ENCODE measurements around the gene WNT11. TPM values are rescaled to one million over a fixed set of nuclear protein-coding genes. Genes with fewer than 3 reads are reported as not detected.

Gene WNT11
- total and polyA plus RNA-seq, 2 of the 13 experiments (the other 11 are each of a cell fraction or from before 2014, with no cell fraction given), result 0.34 to 0.66 TPM

DNA sequence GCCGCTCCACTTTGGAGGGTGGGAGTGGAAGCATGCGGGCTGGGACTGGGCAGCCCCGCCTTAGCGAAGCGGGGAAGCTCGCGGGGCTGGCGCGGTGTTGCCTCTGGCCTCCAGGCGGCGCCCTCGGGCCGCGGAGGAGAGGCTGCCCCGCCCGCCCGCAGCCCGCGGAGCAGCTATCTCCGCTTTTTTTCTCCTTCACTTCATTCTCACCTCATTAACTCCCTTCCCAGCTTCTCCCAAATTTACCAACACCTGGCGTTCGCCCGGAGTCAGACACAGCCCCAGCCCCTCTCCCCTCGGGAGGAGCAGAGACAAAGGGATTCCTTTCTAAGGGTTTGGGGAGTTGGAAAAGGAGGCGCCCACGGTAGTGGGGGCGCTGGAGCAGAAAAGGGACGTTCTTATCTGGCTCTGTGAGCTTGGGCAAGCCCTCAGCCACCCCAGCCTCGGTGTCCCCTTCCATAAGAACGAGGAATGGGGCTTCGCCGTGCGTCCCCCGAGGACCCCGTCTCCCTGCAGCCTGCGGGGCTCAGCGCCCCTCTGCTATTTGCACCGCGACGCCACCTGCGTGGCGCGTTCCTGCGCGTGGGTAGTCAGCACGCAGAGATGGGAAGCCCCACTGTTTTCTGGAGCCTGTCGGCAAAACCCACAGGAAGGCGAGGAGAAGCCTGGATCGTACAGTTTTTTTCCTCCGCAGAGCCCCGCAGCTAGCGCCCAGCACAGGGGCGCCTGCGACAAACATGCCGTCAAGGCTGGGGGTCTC is 1.5 kb upstream of the WNT11 start:
- intact Hi-C loops (cut with micrococcal nuclease; ENCODE audit: unreplicated experiment) (loop anchor here (2.0 kb wide), 1 partner anchor 311 kb away; no protein-coding TSS in a partner anchor), in situ Hi-C loops (cut with HindIII; ENCODE audit: extremely low pct_ligation_motif_present, low pct_unique_long_range_greater_than_20kb) (loop anchor here (10.0 kb wide), 1 partner anchor 63 kb away; no protein-coding TSS in a partner anchor)
- Histone ChIP-seq H3K4me1 (ENCODE audit: insufficient read depth, low read length) (peaks cover 42% of the 10 kb centered on the region), H4K20me1 (ENCODE audit: insufficient read depth, low read length) (peaks cover 3% of the 10 kb centered on the region; the same call in 1 of the 2 replicates), H3K9ac (ENCODE audit: insufficient read depth, low read depth, low read length) (peak overlapping the region; percentile 35; the same call in 1 of the 2 replicates), H3K79me2 (ENCODE audit: insufficient read depth, low read length) (no peaks in the 10 kb centered on the region), H3K9me3 (ENCODE audit: low read length) (no peaks in the 10 kb centered on the region), H3K27ac (ENCODE audit: extremely low read length, insufficient read depth, low read length) (no peak overlapping the region), H3K4me3 (replicated peaks in 1 of 3; ENCODE audit: insufficient read depth in 1 of 3, low read depth in 2 of 3, low read length in 3 of 3) (peak overlapping the region; percentile 61 to 75 (median 70)), H2AFZ (ENCODE audit: low read length) (peak overlapping the region; percentile 48), H3K4me2 (ENCODE audit: low read depth, low read length) (peak overlapping the region; percentile 95), H3K36me3 (replicated peaks in 1 of 2; ENCODE audit: control insufficient read depth in 1 of 2, insufficient read depth in 2 of 2, low read length in 2 of 2) (no peaks in the 10 kb centered on the region), H3K27me3 (ENCODE audit: control insufficient read depth in 1 of 2, insufficient read depth in 2 of 2, low read length in 2 of 2) (peaks cover 14 to 27% of the 10 kb centered on the region in 2 experiments)
- no TSS peak for BruUV-seq (replicated peaks)
- CTCF ChIA-PET (ENCODE audit: low intra/inter-chr PET ratio, low total read pairs), result interaction anchor here (1.1 to 3.1 kb wide), 5 partner anchors 27 to 311 kb away, joined by 3 to 47 read pairs (median 5); no protein-coding TSS in a partner anchor
- ATAC-seq (peak; percentile 53), DNase-seq (ENCODE audit: low spot score) (peak; percentile 42), FAIRE-seq (no peak)
- POLR2A ChIA-PET, result interaction anchor here (1.5 to 4.8 kb wide), 2 partner anchors 27 to 32 kb away, joined by 3 to 35 read pairs; no protein-coding TSS in a partner anchor
- 9% methylated on average over 23 of the region's 55 CpGs for WGBS (ENCODE audit: low lambda C conversion rate)
- TF ChIP-seq ZNF782 (CRISPR knock-in tag; IDR thresholded peaks at IDR 0.05; ENCODE audit: borderline replicate concordance), result 0 out of 2 replicates have a peak, but pooled peaks have one; percentile 25
- TF ChIP-seq LCORL (IDR thresholded peaks at IDR 0.05), result no peak
- peak; percentile 66 for TF ChIP-seq LCORL (CRISPR knock-in tag; IDR thresholded peaks at IDR 0.05)
- TF ChIP-seq, protein P1, sequence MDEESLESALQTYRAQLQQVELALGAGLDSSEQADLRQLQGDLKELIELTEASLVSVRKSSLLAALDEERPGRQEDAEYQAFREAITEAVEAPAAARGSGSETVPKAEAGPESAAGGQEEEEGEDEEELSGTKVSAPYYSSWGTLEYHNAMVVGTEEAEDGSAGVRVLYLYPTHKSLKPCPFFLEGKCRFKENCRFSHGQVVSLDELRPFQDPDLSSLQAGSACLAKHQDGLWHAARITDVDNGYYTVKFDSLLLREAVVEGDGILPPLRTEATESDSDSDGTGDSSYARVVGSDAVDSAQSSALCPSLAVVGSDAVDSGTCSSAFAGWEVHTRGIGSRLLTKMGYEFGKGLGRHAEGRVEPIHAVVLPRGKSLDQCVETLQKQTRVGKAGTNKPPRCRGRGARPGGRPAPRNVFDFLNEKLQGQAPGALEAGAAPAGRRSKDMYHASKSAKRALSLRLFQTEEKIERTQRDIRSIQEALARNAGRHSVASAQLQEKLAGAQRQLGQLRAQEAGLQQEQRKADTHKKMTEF (CRISPR knock-in tag; IDR thresholded peaks at IDR 0.05), result 0 out of 2 replicates have a peak, but pooled peaks have one; percentile 39
- TF ChIP-seq ZNF501 (CRISPR knock-in tag; IDR thresholded peaks at IDR 0.05), result peak; percentile 35; the same call in 1 of the 2 replicates
- 0 out of 2 replicates have a peak, but pooled peaks have one; percentile 66 for TF ChIP-seq ZNF383 (CRISPR knock-in tag; IDR thresholded peaks at IDR 0.05; ENCODE audit: borderline replicate concordance)
- TF ChIP-seq, protein P2, sequence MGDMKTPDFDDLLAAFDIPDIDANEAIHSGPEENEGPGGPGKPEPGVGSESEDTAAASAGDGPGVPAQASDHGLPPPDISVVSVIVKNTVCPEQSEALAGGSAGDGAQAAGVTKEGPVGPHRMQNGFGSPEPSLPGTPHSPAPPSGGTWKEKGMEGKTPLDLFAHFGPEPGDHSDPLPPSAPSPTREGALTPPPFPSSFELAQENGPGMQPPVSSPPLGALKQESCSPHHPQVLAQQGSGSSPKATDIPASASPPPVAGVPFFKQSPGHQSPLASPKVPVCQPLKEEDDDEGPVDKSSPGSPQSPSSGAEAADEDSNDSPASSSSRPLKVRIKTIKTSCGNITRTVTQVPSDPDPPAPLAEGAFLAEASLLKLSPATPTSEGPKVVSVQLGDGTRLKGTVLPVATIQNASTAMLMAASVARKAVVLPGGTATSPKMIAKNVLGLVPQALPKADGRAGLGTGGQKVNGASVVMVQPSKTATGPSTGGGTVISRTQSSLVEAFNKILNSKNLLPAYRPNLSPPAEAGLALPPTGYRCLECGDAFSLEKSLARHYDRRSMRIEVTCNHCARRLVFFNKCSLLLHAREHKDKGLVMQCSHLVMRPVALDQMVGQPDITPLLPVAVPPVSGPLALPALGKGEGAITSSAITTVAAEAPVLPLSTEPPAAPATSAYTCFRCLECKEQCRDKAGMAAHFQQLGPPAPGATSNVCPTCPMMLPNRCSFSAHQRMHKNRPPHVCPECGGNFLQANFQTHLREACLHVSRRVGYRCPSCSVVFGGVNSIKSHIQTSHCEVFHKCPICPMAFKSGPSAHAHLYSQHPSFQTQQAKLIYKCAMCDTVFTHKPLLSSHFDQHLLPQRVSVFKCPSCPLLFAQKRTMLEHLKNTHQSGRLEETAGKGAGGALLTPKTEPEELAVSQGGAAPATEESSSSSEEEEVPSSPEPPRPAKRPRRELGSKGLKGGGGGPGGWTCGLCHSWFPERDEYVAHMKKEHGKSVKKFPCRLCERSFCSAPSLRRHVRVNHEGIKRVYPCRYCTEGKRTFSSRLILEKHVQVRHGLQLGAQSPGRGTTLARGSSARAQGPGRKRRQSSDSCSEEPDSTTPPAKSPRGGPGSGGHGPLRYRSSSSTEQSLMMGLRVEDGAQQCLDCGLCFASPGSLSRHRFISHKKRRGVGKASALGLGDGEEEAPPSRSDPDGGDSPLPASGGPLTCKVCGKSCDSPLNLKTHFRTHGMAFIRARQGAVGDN (CRISPR knock-in tag; IDR thresholded peaks at IDR 0.05), result peak; percentile 41; the same call in 1 of the 2 replicates
- 0 out of 2 replicates have a peak, but pooled peaks have one; percentile 21 for TF ChIP-seq CBFB (CRISPR knock-in tag; IDR thresholded peaks at IDR 0.05)
- TF ChIP-seq, protein P3, sequence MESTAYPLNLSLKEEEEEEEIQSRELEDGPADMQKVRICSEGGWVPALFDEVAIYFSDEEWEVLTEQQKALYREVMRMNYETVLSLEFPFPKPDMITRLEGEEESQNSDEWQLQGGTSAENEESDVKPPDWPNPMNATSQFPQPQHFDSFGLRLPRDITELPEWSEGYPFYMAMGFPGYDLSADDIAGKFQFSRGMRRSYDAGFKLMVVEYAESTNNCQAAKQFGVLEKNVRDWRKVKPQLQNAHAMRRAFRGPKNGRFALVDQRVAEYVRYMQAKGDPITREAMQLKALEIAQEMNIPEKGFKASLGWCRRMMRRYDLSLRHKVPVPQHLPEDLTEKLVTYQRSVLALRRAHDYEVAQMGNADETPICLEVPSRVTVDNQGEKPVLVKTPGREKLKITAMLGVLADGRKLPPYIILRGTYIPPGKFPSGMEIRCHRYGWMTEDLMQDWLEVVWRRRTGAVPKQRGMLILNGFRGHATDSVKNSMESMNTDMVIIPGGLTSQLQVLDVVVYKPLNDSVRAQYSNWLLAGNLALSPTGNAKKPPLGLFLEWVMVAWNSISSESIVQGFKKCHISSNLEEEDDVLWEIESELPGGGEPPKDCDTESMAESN (CRISPR knock-in tag; conservative IDR thresholded peaks at IDR 0.05), result 0 out of 2 replicates have a peak, but pooled peaks have one; percentile 59
- peak; percentile 51; the same call in 1 of the 2 replicates for TF ChIP-seq KLF6 (CRISPR knock-in tag; IDR thresholded peaks at IDR 0.05)
- peak; percentile 87 for TF ChIP-seq STAG1 (CRISPR knock-in tag; IDR thresholded peaks at IDR 0.05)
- no peak for TF ChIP-seq ZNF205 (CRISPR knock-in tag; IDR thresholded peaks at IDR 0.05)
- no peak for TF ChIP-seq ZNF75D (CRISPR knock-in tag; IDR thresholded peaks at IDR 0.05; ENCODE audit: borderline replicate concordance)
- TF ChIP-seq MBNL3 (CRISPR knock-in tag; conservative IDR thresholded peaks at IDR 0.05), result no peak
- peak; percentile 0; the same call in 1 of the 2 replicates for TF ChIP-seq ZIK1 (CRISPR knock-in tag; IDR thresholded peaks at IDR 0.05; ENCODE audit: borderline replicate concordance, low read depth)
- no peak for TF ChIP-seq MIER2 (CRISPR knock-in tag; IDR thresholded peaks at IDR 0.05)
